Medulla oblongata (tissue), 1 donor: ENCODE data around the gene ZKSCAN3.
"Not testable (repeated sequence)": the region's sequence is repeated elsewhere in the genome, so short reads cannot be mapped to it uniquely, and the experiment has no call there.

Source experiments
- DNase-seq: peaks from one replicate; pipeline ENCODE4 v3.0.0-alpha.2; 2015; ENCODE audit errors: extremely low spot score

Gene ZKSCAN3

GRCh38 chr6:28343898-28344677 lies 5.7 kb upstream of the ZKSCAN3 start:
- no peak for DNase-seq

GRCh38 chr6:28345201-28345600 lies 4.5 kb upstream of the ZKSCAN3 start:
- DNase-seq = no peak

GRCh38 chr6:28347119-28347518 lies 2.6 kb upstream of the ZKSCAN3 start:
- DNase-seq = no peak

GRCh38 chr6:28349344-28349891 lies 329 bp upstream of the ZKSCAN3 start:
- no peak for DNase-seq

GRCh38 chr6:28351087-28351486 lies 1.3 kb downstream of the ZKSCAN3 start:
- no peak for DNase-seq

- DNase-seq = no peak
Observed at GRCh38 chr6:28351493-28351925, 1.8 kb downstream of the ZKSCAN3 start.

- no peak for DNase-seq
Observed at GRCh38 chr6:28353356-28353755, 3.6 kb downstream of the ZKSCAN3 start.

GRCh38 chr6:28353981-28354676 lies 4.4 kb downstream of the ZKSCAN3 start:
- no peak for DNase-seq

- DNase-seq = no peak
Observed at GRCh38 chr6:28354688-28355554, 5.2 kb downstream of the ZKSCAN3 start.

GRCh38 chr6:28355743-28356665 lies 6.3 kb downstream of the ZKSCAN3 start:
- peak; percentile 94 for DNase-seq

GRCh38 chr6:28356666-28357020 lies 6.9 kb downstream of the ZKSCAN3 start:
- DNase-seq = no peak

- no peak for DNase-seq
Observed at GRCh38 chr6:28357036-28357435, 7.3 kb downstream of the ZKSCAN3 start.

- not testable (repeated sequence) for DNase-seq
Observed at GRCh38 chr6:28359562-28359961, 9.8 kb downstream of the ZKSCAN3 start.

- DNase-seq = no peak
Observed at GRCh38 chr6:28360961-28361360, 11.2 kb downstream of the ZKSCAN3 start.

GRCh38 chr6:28365590-28365989 lies 15.8 kb downstream of the ZKSCAN3 start:
- not testable (repeated sequence) for DNase-seq

- no peak for DNase-seq
Observed at GRCh38 chr6:28368522-28368921, 18.8 kb downstream of the ZKSCAN3 start.

GRCh38 chr6:28369463-28369862 lies 19.7 kb downstream of the ZKSCAN3 start:
- DNase-seq = no peak

GRCh38 chr6:28370440-28370839 lies 20.7 kb downstream of the ZKSCAN3 start:
- no peak for DNase-seq

- DNase-seq = no peak
Observed at GRCh38 chr6:28371280-28371679, 21.5 kb downstream of the ZKSCAN3 start.

GRCh38 chr6:28371706-28372451 lies 22.1 kb downstream of the ZKSCAN3 start:
- DNase-seq = no peak
